ENCODE results near the gene LRP1B.
"Not testable (repeated sequence)": the region's sequence is repeated elsewhere in the genome, so short reads cannot be mapped to it uniquely, and the experiment has no call there.

The LRP1B gene

DNA sequence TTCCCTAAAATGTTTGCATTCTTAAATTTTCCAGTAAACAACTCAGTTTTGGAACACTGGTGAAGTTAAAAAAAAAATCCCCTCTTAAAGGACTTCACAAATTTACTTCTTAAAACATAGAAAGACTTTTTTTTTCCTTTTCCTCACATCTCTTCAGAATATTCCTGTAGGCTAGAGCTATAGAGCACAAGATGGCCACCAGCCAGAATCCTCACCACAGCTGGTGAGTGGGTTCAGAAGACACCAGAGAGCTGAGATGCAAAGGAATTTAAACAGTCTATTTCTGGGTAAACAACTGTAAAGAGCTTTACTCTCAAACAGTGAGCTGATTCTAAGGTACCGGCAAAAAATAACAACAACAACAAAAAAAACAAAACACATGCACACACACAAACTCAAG lies 252.8 kb downstream of the LRP1B start:
- no peak for DNase-seq (ENCODE audit: low read depth)

DNA sequence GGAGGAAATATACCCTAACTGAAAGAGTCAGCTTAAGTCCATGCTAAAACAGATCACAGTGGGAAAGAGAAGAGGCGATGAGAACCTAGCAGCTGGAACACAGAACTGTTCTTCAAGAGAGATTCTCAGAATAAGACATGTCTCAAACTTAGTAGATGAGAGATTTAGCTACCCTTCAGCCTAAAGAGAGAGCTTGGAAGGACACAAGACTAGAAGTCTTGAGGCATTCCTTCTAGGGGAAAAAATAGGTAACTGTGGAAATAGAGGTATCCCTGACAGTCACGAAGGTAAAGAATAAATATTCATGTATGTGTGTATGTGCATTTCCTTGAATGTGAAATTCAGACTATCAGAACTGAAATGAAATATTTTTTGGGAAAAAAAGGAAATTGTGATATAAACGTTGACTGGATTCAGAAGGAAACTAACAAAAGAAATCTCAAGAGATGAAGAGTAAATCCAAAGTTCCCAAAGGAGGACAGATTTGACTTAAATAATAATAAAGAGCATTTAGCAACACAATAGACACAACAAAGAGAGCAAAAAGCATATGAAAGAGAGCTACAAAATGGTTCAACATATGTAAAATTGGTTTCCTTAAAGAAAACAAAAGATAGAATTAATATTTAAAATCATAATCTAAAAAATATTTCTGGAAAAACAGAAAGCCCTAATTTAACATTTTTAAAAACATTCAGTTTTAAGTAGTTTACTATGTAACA lies 258.7 kb downstream of the LRP1B start:
- no peak for DNase-seq (ENCODE audit: low read depth)

DNA sequence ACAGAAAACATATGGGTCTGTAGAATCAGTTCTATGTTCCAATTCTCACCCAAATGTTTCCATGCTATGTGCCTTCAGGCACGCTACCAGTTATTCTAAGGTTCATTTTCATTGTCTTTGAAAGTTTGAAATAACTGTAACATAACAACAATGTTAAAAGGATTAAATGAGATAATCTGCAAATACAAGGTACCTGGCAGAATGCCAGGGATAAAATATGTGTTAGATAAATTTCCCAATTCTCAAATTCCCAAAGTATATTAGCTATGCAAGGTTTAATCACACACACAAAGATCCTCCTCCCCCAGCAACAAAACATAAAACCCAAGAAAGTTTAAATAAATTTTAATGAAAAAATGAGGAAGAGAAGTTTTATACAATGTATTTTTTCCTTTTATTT lies 261.2 kb downstream of the LRP1B start:
- DNase-seq (ENCODE audit: low read depth), result no peak

DNA sequence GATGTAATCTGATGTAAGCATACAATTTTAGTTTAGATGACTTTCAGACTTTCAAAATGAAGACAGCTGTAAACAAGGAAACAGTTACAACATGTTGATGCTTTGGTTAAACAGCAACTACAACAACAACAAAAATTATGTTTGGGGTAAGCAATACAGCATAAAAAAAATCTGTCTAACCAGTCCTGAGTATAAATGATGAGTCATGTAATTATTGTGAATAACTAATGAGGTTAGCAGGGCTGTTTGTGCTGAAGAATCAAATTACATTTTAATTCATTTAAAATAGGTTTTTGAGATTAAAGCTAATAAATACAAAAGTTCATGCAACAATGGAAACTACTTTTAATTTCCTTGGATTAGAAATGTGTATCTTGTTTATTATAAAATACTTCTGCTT lies 266.9 kb downstream of the LRP1B start:
- DNase-seq (ENCODE audit: low read depth), result no peak

DNA sequence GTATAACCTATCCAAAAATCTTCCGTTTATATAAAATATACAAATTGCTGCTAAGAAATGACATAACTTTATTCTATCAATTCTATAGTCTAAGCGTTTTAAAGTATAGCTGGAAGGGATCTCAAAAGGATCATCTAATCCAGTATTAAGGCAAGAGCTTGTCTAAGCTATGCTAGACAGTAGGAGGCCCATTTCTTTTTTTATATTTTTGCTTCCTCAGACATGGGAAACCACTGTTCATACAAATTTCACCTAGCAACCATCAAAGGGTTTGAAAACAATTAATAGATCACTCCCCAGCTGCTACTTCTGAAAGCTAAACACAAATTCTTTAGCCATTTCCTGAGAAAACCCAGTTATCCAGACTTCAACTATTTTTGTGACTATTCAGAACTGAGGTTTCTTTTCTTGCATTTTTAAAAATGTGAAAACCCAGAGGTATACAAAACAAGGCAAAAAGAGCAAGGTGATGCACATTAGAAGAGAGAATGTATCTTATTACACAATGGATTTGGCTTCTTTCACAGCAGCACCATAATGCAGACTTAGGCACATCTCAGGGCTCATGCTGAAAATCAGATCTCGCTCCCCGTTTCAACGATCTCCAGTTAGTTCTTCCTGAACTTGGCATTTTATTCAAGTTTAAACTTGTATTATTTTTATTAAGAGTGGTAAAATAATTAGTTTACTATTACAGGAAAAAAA lies 274.4 kb downstream of the LRP1B start:
- no peak for DNase-seq (ENCODE audit: low read depth)

DNA sequence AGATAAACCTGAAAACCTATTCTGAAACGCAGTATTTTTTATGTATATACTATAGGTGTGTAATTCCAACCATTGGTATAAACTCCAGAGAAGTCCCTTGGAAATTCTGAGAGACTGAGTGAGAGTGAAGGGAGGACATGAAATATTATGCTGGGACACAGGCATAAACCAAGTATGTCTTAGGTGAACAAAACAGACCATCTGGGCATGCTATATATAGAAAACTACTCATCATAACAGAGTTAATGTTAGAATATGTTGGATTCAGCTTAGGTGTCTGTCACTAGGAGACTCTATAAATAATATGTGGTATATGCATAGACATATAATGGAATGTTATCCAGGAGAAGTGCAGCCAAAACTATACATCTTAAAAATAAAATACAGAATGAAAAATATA lies 282.6 kb downstream of the LRP1B start:
- DNase-seq (ENCODE audit: low read depth), result no peak

DNA sequence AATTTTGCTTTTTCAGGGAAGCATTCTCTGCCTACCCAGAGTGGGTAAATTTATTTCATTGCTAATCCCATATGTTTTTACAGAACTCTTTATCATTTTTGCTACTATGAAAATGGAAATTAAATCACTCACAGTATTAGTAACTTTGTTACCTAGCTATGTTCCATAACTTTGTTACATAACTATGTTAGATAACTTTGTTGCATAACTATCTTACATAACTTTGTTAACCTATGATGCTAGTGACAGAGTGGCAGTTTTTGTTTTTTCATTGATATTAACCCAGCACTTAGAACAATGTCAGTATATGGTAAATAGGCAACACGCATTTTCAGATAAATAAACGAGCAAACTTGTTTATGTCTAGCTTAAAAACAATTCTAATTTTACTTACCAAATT lies 286.6 kb downstream of the LRP1B start:
- no peak for DNase-seq (ENCODE audit: low read depth)

DNA sequence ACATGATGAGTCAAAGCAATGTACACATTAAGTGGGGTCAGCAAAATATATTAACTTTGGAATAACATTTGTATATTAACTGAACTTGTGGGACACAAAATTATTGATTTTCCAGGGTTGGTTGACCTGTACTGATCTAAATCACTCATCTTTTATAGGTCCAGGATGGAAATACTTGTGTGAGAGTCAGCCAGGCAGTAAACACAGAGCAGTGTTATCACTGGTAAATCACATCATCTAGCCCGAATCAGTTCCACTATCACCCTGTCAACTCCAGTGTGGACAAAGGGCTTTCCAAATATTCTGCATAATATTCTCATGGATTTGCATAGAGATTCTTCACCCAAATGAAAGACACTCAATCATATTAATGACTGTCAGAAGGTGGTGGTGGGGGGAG lies 295.7 kb downstream of the LRP1B start:
- DNase-seq (ENCODE audit: low read depth), result no peak

DNA sequence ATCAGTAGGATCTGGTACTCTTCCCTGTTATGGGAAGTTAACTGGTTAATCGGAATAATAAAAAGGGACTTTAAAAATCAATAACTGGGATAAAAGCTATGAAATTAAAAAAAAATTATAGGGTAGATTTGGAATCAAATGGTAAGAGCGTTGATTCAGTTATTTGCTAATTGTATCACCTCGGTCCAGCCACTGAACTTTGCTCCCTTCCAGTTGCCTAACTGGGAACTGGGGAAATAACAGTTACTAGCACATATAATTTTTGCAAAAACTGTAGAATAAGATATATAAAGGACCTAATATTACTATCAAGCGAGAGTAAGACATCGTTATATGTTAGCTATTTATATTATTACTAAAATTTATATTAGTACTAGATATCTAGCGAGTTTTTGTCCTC lies 302.1 kb downstream of the LRP1B start:
- no peak for DNase-seq (ENCODE audit: low read depth)

DNA sequence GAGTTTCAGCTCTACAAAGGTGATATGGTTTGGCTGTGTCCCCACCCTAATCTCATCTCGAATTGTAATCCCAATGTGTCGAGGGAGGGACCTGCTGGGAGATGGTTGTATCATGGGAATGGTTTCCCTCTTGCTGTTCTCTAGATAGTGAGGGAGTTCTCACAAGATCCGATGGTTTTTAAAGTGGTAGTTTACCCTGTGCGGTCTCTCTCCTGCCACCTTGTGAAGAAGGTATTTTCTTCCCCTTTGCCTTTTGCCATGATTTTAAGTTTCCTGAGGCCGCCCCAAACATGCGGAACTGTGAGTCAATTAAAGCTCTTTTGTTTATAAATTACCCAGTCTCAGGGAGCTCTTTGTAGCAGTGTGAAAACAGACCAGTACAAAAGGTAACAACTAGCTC lies 306.0 kb downstream of the LRP1B start:
- DNase-seq (ENCODE audit: low read depth), result no peak

DNA sequence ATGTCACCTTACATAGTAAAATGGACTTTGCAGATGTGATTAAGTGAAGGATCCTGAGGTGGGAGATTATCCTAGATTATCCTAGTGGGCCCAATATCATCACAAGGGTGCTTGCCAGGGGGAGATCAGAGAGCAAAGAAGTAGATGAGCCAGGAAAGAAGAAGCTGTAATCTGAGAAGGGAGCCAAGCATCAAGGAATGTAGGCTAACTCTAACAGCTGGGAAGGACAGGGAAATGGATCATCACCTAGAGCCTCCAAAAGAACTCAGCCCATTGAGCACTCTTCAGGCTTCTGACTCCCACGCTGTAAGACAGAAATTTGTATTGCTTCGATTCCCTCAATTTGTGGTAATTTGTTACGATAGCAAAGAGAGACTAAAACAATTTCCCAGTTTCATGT lies 309.9 kb downstream of the LRP1B start:
- no peak for DNase-seq (ENCODE audit: low read depth)

DNA sequence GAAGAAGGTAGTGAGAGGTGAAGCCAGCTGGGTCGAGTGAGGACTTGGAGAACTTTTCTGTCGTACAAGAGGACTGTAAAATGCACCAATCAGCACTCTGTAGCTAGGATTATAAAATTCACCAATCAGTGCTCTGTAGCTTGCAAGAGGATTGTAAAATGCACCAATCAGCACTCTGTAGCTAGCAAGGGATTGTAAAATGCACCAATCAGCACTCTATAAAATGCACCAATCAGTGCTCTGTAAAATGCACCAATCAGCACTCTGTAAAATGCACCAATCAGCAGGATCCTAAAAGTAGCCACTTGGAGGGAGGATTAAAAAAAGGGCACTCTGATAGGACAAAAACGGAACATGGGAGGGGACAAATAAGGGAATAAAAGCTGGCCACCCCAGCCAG lies 315.5 kb downstream of the LRP1B start:
- not testable (repeated sequence) for DNase-seq (ENCODE audit: low read depth)

DNA sequence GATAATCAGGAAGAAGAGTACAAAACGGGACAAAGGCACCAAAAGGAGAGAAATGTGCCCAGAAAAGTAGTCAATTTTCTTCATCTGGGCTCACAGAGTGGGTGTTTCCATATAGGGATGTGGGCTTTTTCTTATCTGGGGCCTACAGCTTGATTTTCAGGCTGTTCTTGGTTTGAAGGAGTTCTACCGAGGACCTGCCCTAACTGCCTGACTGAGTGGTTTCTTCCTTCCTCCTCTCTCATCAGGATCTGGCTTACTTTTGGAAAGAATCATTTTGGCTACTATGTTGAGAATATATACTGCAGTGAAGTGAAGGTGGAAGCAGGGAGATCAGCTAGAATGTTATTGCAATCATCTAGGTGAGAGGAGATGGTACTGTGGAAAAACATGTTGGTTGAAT lies 316.7 kb downstream of the LRP1B start:
- no peak for DNase-seq (ENCODE audit: low read depth)

DNA sequence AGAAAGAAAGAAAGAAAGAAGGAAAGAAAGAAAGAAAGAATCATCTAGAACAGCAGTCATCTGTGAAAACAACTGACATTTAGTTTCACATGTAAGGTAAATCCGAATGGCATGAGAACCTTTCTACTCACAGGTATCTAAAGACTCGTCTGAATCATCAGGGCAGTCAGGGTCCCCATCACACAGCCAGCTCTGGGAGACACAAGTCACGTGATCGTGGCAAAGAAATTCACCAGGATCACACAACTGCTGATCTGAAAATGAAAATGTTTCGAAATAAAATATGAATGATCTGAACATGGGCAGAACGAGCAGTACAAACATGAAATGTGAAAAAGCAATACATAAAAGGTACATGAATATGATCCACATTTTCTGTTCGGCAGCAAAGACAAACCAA lies 320.7 kb downstream of the LRP1B start:
- DNase-seq (ENCODE audit: low read depth), result no peak

DNA sequence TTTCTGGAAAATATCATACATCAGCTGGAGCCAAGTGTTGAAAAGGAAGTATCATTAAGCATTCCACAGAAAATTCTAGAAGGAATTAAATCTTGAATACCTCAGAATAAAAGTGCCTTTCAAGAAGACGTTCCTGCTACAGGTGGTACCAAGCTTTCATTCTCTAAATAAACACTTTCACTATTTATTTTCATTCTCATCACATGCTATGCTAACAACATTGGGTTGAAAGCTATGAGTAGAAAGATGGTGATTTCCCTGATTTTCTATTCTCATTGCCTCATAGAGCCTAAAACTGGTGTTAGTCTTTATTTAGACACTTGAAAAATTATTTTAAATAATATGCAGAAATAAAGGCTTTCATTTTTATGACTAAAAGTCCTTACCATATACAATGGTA lies 324.7 kb downstream of the LRP1B start:
- DNase-seq (ENCODE audit: low read depth), result no peak

DNA sequence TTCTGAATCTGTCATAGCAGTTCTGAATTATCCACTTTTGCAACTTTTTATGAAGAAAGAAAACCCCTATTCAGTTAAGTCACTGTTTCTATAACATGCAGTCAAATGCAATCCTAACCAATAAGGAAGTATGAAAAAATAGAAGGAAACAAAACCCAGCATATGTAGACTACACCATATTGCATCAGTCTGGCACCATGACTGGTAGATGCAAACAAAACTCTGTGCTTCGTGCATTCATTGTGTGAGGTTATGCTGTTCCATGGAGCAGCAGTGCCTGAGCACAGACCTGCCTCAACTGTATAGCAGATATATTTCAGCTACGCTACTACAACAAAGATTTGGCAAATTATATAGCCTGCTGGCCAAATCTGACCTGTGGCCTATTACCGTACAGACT lies 325.5 kb downstream of the LRP1B start:
- DNase-seq (ENCODE audit: low read depth), result no peak

DNA sequence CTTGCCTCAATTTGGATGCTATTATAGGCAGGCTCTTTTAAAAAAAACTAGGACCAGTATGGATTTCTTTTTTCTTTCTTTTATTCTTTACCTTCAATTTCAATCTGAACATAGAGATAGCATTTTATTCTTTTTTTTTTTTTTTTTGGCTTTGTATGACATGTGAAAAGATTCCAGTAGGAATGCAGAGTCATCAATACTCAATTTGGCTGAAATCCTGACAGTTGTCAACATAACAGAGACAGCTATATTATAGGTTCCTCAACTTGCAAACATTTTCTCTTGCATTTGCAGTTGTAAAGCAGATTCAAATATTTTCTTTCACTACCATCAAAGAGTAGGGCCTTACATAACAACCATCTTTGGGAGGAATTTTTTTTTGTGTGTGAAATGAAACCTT lies 334.4 kb downstream of the LRP1B start:
- no peak for DNase-seq (ENCODE audit: low read depth)

DNA sequence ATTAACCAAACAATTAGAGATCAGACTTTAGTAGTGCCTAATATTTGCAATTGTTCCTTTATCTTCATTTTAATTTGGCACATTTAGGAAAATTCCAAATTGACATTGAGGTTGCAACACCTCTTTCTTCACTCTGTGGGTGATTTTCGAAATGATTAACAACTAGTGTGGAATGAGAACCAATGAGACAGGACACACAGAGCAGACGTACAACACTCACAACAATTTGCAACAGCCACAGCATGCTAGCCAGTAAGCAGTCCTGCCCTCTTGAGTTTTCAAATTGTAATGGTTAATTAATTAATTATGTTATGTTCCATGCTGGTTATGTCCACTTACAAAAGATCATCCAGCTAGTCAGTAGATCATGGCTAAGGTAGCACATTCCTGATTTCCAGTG lies 339.3 kb downstream of the LRP1B start:
- no peak for DNase-seq (ENCODE audit: low read depth)

DNA sequence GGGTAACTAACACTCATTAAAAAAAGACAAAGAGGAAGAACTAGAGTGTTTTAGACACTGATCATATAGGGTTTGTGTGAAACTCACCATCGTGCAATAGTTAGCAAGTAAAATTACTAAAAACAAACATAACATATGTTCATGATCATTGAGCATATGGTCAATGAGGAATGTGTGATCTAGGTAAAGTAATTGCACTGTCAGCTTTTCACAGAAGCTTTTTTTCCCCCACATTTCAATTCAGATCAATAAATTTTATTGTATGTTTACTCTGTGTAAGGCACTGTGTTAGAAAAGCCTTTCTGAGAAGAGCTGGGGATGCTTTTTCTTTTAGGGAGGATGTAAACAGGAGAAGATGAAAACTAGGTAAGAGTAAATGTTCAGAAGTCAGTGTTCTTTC lies 348.2 kb downstream of the LRP1B start:
- DNase-seq (ENCODE audit: low read depth), result no peak

DNA sequence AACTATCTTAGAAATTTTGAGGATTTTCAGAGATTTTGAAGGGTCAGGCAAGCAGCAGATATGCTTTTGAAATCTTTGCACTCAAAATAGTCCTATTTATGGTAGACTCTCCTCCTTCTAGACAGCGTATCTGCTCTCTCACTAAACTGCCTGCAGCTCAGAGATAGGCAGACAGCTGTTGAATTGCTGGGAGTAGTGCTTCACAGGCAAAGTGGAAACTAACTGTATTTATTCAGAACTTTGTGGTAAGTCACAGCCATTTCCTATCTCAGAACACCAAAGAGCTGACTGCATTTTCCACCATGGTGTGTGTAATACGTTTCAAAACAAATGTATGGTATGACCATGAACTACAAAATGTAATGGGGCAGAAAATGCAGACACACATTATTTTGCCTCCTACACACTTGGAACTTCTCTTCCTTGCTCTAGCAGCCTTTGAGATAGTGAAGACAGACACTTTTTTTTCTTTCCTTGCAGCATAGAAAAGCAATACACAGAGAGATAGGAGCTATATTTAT lies 352.4 kb downstream of the LRP1B start:
- no peak for DNase-seq (ENCODE audit: low read depth)

DNA sequence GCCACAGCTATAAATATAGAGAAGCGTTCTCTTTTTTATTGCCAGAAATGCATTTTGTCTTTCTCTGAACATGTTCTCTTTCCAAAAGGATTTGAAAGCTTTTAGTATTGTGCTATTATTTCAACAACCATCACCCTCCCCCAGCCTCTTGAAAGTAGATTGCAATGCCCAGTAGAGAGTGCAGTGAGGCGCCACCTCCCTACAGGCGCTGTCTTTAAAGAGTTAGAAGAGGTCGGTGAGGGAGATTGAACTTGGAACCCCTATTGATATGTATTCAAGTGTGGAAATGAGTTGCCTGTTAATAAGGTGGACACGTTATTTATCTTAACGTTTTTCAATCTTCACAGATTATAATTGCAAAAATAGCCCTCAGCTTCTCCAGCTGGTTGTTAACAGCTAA lies 360.3 kb downstream of the LRP1B start:
- no peak for DNase-seq (ENCODE audit: low read depth)

DNA sequence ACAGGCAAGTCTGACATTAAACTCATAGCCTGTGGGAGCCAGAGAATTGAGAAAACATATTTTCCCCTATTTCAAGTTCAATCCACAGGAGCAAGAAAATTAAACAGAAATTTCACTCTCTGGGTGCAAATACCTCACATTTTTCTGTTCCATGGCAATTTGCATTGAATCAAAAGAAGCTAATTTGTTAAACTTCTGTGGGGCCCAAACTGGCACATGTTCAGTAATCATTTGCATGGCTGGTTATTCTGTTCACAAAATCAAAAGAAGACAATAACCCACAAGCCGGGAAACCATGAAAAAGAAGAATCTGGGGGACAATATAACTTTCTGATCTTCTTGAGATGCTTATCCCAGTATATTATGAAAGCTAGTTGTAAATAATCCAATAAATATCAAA lies 363.1 kb downstream of the LRP1B start:
- no peak for DNase-seq (ENCODE audit: low read depth)

DNA sequence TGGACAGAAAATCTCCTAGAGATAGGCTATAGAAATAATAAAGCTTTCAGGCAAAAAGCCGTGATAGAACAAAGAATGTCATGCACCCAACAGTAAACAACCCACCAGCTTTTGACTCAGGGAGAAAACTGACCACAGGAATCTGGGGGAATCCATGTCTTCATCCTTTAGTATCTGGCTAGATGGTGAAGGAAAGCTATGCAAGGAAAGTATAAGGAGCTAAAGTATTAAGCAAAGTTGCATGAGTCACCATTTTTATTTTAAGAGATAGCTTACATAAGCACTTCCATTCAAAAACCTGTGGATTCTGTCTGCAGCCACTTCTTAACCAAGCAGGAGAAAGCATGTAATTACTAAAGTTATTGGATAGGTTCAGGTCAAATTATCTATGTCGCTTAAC lies 363.8 kb downstream of the LRP1B start:
- DNase-seq (ENCODE audit: low read depth), result no peak

DNA sequence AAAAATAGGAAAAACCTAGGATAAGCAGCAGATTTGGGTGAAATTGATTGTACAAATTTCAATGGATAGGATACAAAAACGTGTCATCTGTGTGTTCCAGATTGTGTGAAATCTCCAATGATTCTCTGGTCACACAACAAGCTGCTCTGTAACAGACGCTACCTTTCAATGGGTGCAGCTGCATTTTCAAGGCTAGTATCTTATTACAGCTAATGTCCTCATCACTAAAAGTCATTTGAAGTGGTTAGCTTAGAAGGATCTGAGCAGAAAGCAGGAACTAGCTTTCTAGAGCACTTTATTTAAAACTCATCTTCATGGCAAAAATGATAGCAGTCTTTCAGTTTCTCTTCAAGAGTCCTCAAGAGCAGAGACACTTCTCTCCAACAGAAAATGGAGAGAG lies 364.6 kb downstream of the LRP1B start:
- DNase-seq (ENCODE audit: low read depth), result no peak

Data from GM04503 (cell line).